ENCODE data around the gene PCNX2.

GRCh38 chr1:233319272-233319671, 23.7 kb upstream of the PCNX2 start:
- TF ChIP-seq NFIC (IDR thresholded peaks at IDR 0.05): no peak
- TF ChIP-seq CEBPB (IDR thresholded peaks at IDR 0.05): no peak
- TF ChIP-seq REST (IDR thresholded peaks at IDR 0.05; ENCODE audit: low read depth): no peak
- TF ChIP-seq TAF1 (IDR thresholded peaks at IDR 0.05; ENCODE audit: low read depth): no peak
- TF ChIP-seq TCF12 (IDR thresholded peaks at IDR 0.05; ENCODE audit: low read depth): no peak
- no peak for TF ChIP-seq MAX (IDR thresholded peaks at IDR 0.05)
- TF ChIP-seq YY1 (IDR thresholded peaks at IDR 0.05; ENCODE audit: low read depth): no peak
- no peak for TF ChIP-seq RAD21 (IDR thresholded peaks at IDR 0.05; ENCODE audit: low read depth)
- TF ChIP-seq USF1 (IDR thresholded peaks at IDR 0.05): no peak
- TF ChIP-seq EP300 (IDR thresholded peaks at IDR 0.05; ENCODE audit: borderline replicate concordance): no peak
- no peak for TF ChIP-seq FOXM1 (IDR thresholded peaks at IDR 0.05; ENCODE audit: borderline replicate concordance, low read depth)
- no peak for TF ChIP-seq CREB1 (IDR thresholded peaks at IDR 0.05; ENCODE audit: low read depth)
- TF ChIP-seq ZBTB7A (IDR thresholded peaks at IDR 0.05; ENCODE audit: low read depth): no peak
